HepG2 (cell line): ENCODE measurements around the gene SLC25A33. TPM values are rescaled to one million over a fixed set of nuclear protein-coding genes. Genes with fewer than 3 reads are reported as not detected.
A peak's percentile ranks its signal among the peaks of the same experiment; 100 is the strongest.

Source experiments
- ELF3 ChIP-seq: IDR thresholded peaks from 2 replicates; pipeline ENCODE4 v1.6.1; 2016; ENCODE audit warnings: missing genetic modification reagents, missing compliant biosample characterization
- EP300 ChIP-seq, 3 experiments: sonication (generic) in 1 of 3; formaldehyde crosslinking in 1 of 3; IDR thresholded peaks; 2 replicates each; pipeline versions ENCODE4 v1.5.1 to v1.6.1; 2011 to 2020; ENCODE audit warnings: low read depth in 2 of 3, low read length in 2 of 3, borderline replicate concordance in 1 of 3, improper control_type of control experiment in 1 of 3, mild to moderate bottlenecking in 1 of 3, missing genetic modification reagents in 1 of 3, moderate library complexity in 1 of 3
- FOXJ3 ChIP-seq: sonication (generic); formaldehyde crosslinking; IDR thresholded peaks from 2 replicates; pipeline ENCODE4 v1.4.0; 2020; ENCODE audit warnings: missing genetic modification reagents, mild to moderate bottlenecking, borderline replicate concordance
- FOXK2 ChIP-seq: fragments of 450-650 bp; IDR thresholded peaks from 2 replicates; pipeline ENCODE4 v1.6.1; 2016
- KLF16 ChIP-seq, 2 experiments: sonication (generic) in 1 of 2; formaldehyde crosslinking in 1 of 2; IDR thresholded peaks; 2 replicates each; pipeline versions ENCODE4 v1.6.1 to v1.8.0; 2016 to 2023; ENCODE audit warnings: missing genetic modification reagents in 2 of 2, missing compliant biosample characterization in 1 of 2
- MEIS1 ChIP-seq: sonication (generic); formaldehyde crosslinking; IDR thresholded peaks from 2 replicates; pipeline ENCODE4 v1.9.0; 2021; ENCODE audit warnings: mild to moderate bottlenecking, missing genetic modification reagents, moderate library complexity, borderline replicate concordance
- MTF2 ChIP-seq: sonication (generic); formaldehyde crosslinking; IDR thresholded peaks from 2 replicates; pipeline ENCODE4 v1.5.0; 2020; ENCODE audit warnings: missing genetic modification reagents, borderline replicate concordance
- NPAS2 ChIP-seq: sonication (generic); formaldehyde crosslinking; IDR thresholded peaks from 2 replicates; pipeline ENCODE4 v1.8.0; 2022; ENCODE audit warnings: mild to moderate bottlenecking, missing genetic modification reagents, borderline replicate concordance
- PREB ChIP-seq: sonication (generic); formaldehyde crosslinking; IDR thresholded peaks from 2 replicates; pipeline ENCODE4 v1.4.0; 2020; ENCODE audit warnings: missing genetic modification reagents
- TFE3 ChIP-seq: IDR thresholded peaks from 2 replicates; pipeline ENCODE4 v1.6.1; 2016
- WIZ ChIP-seq: sonication (generic); formaldehyde crosslinking; IDR thresholded peaks from 2 replicates; pipeline ENCODE4 v1.5.1; 2020; ENCODE audit warnings: mild to moderate bottlenecking, missing genetic modification reagents
- ZC3H4 ChIP-seq: sonication (generic); formaldehyde crosslinking; IDR thresholded peaks from 2 replicates; pipeline ENCODE4 v1.4.0; 2020; ENCODE audit warnings: missing genetic modification reagents, borderline replicate concordance
- ZNF224 ChIP-seq: sonication (generic); formaldehyde crosslinking; IDR thresholded peaks from 2 replicates; pipeline ENCODE4 v1.5.0; 2020; ENCODE audit warnings: mild to moderate bottlenecking, missing genetic modification reagents
- ZNF251 ChIP-seq: sonication (generic); formaldehyde crosslinking; IDR thresholded peaks from 2 replicates; pipeline ENCODE4 v1.9.0; 2021; ENCODE audit warnings: mild to moderate bottlenecking, missing genetic modification reagents
- ZNF280D ChIP-seq: sonication (generic); formaldehyde crosslinking; IDR thresholded peaks from 2 replicates; pipeline ENCODE4 v1.5.1; 2020; ENCODE audit warnings: mild to moderate bottlenecking, missing genetic modification reagents
- ZNF3 ChIP-seq: IDR thresholded peaks from 2 replicates; pipeline ENCODE4 v1.7.0; 2017; ENCODE audit warnings: inconsistent platforms
- ZNF34 ChIP-seq: sonication (generic); formaldehyde crosslinking; IDR thresholded peaks from 2 replicates; pipeline ENCODE4 v1.4.0; 2020; ENCODE audit warnings: mild to moderate bottlenecking, missing genetic modification reagents, borderline replicate concordance
- ZNF512B ChIP-seq: sonication (generic); formaldehyde crosslinking; IDR thresholded peaks from 2 replicates; pipeline ENCODE4 v1.5.1; 2020; ENCODE audit warnings: missing genetic modification reagents, mild to moderate bottlenecking, borderline replicate concordance
- ZNF567 ChIP-seq: sonication (generic); formaldehyde crosslinking; IDR thresholded peaks from 2 replicates; pipeline ENCODE4 v1.8.1; 2023; ENCODE audit warnings: mild to moderate bottlenecking, missing genetic modification reagents, borderline replicate concordance
- ZNF589 ChIP-seq: sonication (generic); formaldehyde crosslinking; conservative IDR thresholded peaks from 2 replicates; pipeline ENCODE4 v1.8.0; 2022; ENCODE audit warnings: mild to moderate bottlenecking, moderate library complexity, missing genetic modification reagents
- polyA plus RNA-seq, 8 experiments: library from polyadenylated mRNA; depleted of rRNA in 3 of 8; stranded (reverse) in 7 of 8; unstranded in 1 of 8; fragments of >200 nt; fragmentation: Illumina TruSeq in 4 of 8; extraction: Trizol in 4 of 8; gene quantifications; 2 replicates each; pipeline versions ENCODE4 v1.2.1 to v1.2.3, GENCODE V29; 2011 to 2016; ENCODE audit warnings: low read depth in 4 of 8, missing spikeins in 1 of 8, mixed read lengths in 1 of 8; ENCODE audit not compliant: insufficient read depth in 1 of 8
- total RNA-seq, 5 experiments: library from RNA; depleted of rRNA; stranded (reverse); fragments of >200 nt; fragmentation: Illumina TruSeq; extraction: Trizol; gene quantifications; 2 replicates each; pipeline ENCODE4 v1.2.3, GENCODE V29; 2016; ENCODE audit warnings: low read depth in 1 of 5

SLC25A33 gene
- total and polyA plus RNA-seq, 2 of the 13 experiments (the other 11 are each of a cell fraction or from before 2014, with no cell fraction given) = 15.4 to 50.3 TPM

- TF ChIP-seq ZNF251 (CRISPR knock-in tag) (no peak), EP300 (IDR thresholded peaks at IDR 0.05; ENCODE audit: low read depth in 2 of 2, low read length in 2 of 2) (peak; percentile 95 to 99; a peak in 3 of 4 replicates), EP300 (CRISPR knock-in tag; IDR thresholded peaks at IDR 0.05; ENCODE audit: borderline replicate concordance) (peak; percentile 97), ZNF3 (CRISPR knock-in tag) (no peak), KLF16 (CRISPR knock-in tag; IDR thresholded peaks at IDR 0.05) (peak in 1 of 2 experiments; percentile 58; a peak in 1 of 4 replicates), ZNF34 (CRISPR knock-in tag) (0 out of 2 replicates have a peak, but pooled peaks have one; percentile 37), NPAS2 (CRISPR knock-in tag) (no peak), ZNF224 (CRISPR knock-in tag) (no peak), TFE3 (peak; percentile 90), ZC3H4 (no peak), WIZ (CRISPR knock-in tag) (no peak), ZNF567 (CRISPR knock-in tag) (no peak), MEIS1 (CRISPR knock-in tag) (peak; percentile 99), ZNF280D (CRISPR knock-in tag) (no peak), ZNF512B (no peak), FOXK2 (no peak), FOXJ3 (CRISPR knock-in tag) (peak; percentile 94), MTF2 (CRISPR knock-in tag) (no peak), ZNF589 (CRISPR knock-in tag) (0 out of 2 replicates have a peak, but pooled peaks have one; percentile 48), ELF3 (CRISPR knock-in tag) (peak; percentile 86), PREB (no peak)
Observed at GRCh38 chr1:9549955-9550546, 10.8 kb downstream of the SLC25A33 start (continued).
